Raji (cell line): ENCODE data around the gene IRGQ.

Experiments
- POLR2A ChIP-seq: IDR thresholded peaks from 2 replicates; pipeline ENCODE4 v1.6.1; 2011; ENCODE audit warnings: low read depth, low read length, control low read depth; ENCODE audit not compliant: insufficient read depth

The IRGQ gene

GRCh38 chr19:43591904-43592772, 3.8 kb downstream of the IRGQ start:
- TF ChIP-seq POLR2A, result no peak

GRCh38 chr19:43589678-43590077, 6.3 kb downstream of the IRGQ start:
- no peak for TF ChIP-seq POLR2A

- no peak for TF ChIP-seq POLR2A
Measured at GRCh38 chr19:43589277-43589676, 6.7 kb downstream of the IRGQ start.

- TF ChIP-seq POLR2A, result no peak
Measured at GRCh38 chr19:43586346-43586745, 9.6 kb downstream of the IRGQ start.

GRCh38 chr19:43584484-43584883, 11.4 kb downstream of the IRGQ start:
- TF ChIP-seq POLR2A, result no peak

GRCh38 chr19:43582495-43582894, 13.4 kb downstream of the IRGQ start:
- no peak for TF ChIP-seq POLR2A

- TF ChIP-seq POLR2A, result no peak
Measured at GRCh38 chr19:43581467-43581866, 14.5 kb downstream of the IRGQ start.

GRCh38 chr19:43578787-43579186, 17.1 kb downstream of the IRGQ start:
- TF ChIP-seq POLR2A, result no peak

GRCh38 chr19:43575955-43576878, 19.7 kb downstream of the IRGQ start:
- no peak for TF ChIP-seq POLR2A

- peak; percentile 67 for TF ChIP-seq POLR2A
Measured at GRCh38 chr19:43575156-43575950, 20.6 kb downstream of the IRGQ start, which contains the start of the genes PINLYP and XRCC1. Gene PINLYP (plus strand): TSS chr19:43575801. CDS start chr19:43577192, 1,391 bp downstream. Gene XRCC1 (minus strand): TSS chr19:43575527. CDS start chr19:43575458, 69 bp downstream.

- no peak for TF ChIP-seq POLR2A
Measured at GRCh38 chr19:43574424-43575155, 21.3 kb downstream of the IRGQ start.

- no peak for TF ChIP-seq POLR2A
Measured at GRCh38 chr19:43572171-43572588, 23.8 kb downstream of the IRGQ start.

GRCh38 chr19:43570174-43570791, 25.7 kb downstream of the IRGQ start:
- TF ChIP-seq POLR2A, result no peak

- TF ChIP-seq POLR2A, result no peak
Measured at GRCh38 chr19:43569657-43570056, 26.3 kb downstream of the IRGQ start.
